ENCODE measurements around the gene SYT8.

SYT8 gene

DNA sequence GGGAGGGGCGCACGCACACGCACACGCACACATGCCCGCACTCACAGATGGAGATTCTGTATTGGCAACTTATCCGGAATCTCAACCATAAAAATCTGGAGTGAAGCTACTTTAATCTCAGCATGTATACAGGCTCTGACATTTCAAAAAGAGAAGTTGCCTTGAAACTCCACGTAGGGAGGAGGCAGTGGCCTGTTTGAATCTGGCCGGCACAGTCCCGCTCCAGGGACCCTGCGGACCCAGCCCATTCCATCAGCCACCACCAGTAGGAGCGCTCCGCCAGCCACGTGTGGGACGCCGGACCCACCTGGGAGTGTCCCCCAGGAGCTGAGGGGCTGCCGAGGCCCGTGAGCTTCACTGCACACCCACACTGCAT lies 1.9 kb upstream of the SYT8 start:
- no peak for DNase-seq

DNA sequence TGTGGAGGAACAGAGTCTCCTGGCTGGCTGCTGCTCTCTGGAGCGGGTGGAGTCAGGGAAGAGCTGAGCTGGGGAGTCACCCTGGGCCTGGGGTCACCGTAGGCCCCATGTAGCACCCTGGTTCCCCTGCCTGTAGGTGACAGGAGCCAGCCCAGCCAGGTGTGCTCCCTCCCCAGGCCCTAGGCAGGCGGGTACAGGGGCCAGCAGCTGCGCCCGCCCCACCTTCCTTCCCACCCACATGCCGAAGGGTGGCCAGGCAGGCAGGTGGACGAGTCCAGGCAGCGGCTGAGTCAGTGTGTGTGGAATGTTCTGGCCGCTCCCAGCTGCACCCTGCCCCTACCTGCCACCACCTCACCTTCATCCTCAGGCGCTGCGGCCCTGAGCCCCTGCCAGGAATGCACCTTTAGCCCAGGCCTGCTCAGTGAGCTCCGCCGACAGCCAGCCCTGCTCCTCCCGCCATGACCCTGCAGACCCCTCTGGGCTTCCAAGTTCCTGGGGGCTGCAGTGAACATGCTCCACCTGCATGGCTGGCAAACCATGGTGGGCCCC lies 654 bp upstream of the SYT8 start:
- DNase-seq = no peak

DNA sequence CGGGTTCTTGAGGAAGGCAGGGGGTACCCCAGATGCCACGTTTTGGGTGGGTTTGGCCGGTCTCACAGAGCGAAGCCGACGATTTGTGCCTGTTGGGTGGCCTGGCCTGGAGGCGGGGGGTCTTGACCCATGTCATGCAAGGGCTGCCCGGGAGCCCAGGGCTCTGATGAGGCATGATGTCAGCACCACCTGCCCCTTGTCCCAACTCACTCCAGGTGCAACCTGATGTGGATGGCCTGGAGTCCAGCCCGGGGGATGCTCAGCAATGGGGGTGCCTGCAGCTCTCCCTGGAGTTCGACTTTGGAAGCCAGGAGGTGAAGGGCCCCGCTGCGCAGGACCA lies 851 bp downstream of the SYT8 start:
- no peak for DNase-seq

DNA sequence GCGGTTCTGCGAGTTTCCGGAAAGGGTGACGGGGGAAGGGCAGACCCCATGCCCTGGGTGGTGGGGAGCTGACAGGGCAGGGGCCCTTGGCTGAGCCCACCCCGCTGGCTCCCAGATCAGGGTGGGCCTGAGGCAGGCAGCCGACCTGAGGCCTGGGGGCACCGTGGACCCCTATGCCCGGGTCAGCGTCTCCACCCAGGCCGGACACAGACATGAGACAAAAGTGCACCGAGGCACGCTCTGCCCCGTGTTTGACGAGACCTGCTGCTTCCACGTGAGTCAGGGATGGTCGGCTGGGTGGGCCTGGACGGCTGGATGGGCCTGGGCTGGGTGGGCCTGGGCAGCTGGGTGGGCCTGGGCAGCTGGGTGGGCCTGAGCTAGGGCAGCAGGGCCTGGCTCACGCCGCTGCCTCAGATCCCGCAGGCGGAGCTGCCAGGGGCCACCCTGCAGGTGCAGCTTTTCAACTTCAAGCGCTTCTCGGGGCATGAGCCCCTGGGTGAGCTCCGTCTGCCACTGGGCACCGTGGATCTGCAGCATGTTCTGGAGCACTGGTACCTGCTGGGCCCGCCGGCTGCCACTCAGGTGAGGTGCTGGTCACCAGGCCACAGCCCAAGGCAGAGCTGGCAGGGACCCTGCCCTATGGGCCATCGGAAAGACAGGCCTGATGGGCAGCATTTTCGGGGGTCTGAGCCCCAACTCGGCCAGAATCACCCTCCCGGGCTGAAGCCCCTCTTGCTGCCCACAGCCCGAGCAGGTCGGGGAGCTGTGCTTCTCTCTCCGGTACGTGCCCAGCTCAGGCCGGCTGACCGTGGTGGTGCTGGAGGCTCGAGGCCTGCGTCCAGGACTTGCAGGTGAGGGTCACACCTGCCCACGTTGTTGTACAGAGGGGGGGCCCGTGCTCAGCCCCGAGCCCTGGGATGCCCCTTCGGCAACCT lies 1.5 kb downstream of the SYT8 start:
- no peak for DNase-seq

GRCh38 chr11:1837171-1838076 lies 2.6 kb downstream of the SYT8 start:
- DNase-seq = no peak

- no peak for DNase-seq
These were observed 3.3 kb downstream of the SYT8 start for GRCh38 chr11:1838077-1838425.

DNA sequence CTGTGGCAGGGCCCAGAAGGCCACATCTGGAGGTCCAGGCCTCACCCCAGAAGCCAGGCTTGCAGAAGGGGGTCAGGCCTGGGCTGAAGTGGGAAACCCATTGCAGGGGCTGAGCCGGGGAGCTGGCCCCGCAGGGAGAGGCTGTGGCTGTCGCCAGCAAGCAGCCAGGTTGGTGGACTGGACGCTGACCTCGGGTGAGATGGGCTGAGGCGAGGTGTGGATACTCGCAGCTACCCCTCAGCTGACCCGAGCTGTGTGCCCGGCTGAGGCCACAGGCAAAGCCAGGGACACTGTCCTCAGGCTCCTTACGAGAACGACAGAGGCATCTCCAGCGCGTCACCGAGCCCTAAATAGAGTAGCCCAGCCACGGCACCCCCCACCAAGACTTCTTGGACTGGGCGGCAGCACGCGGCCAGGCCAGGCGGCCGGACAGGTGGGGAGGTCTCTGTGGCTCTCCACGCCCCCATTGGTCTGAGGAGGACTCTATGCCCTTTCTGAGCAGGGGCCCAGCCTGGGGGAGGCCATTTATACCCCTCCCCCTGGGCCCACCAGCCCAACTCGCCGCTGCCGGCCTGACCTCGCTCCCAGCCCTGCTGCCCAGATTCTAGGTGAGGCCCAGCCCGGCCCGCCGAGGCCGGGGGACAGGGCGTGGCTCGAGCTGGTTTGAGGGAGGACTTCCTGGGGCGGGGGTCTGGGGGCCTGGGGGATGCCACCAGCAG lies 3.8 kb downstream of the SYT8 start, which contains the start of gene TNNI2:
TSS of gene TNNI2 (plus strand) at position 556 of the 719 bp plus-strand sequence. CDS start 716 bp downstream, outside the sequence.
- DNase-seq = no peak

- DNase-seq = no peak
These were observed 4.6 kb downstream of the SYT8 start for GRCh38 chr11:1839204-1839923.

DNA sequence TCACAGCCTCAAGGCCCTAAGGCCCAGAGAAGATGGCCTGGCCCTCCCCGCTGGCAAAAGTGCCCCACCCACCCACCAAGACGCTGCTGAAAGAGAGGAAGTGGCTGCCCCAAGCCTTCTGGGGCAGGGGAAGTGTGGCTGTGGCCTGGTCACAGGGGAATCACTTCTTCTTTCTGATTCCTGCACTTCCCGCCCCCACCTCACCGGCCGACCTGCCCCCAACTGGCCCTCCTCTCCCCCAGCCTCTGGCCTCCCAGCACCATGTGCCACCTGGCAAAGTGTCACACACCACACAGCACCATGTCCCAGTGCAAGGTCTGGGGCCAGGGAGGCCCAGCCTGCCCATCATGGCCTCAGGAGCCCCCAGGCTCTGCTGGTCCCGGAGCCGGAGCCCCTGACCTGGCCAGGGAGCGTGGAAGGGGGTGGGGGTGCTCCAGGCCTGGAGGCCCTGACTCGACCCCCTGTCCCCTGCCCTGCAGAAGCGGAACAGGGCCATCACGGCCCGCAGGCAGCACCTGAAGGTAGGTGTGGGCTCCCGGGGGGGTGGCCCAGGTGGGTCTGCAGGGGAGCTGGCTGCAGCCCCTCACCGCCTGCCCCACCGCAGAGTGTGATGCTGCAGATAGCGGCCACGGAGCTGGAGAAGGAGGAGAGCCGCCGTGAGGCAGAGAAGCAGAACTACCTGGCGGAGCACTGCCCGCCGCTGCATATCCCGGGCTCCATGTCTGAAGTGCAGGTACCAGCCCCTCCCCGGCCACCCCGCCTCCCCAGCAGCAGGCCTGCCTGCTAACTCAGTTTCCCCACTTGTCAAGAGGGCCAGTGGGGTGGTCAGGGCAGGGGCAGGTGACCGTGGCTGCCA lies 5.4 kb downstream of the SYT8 start:
- DNase-seq = peak in 1 of 2 donors; percentile 23

GRCh38 chr11:1840780-1841480 lies 6.1 kb downstream of the SYT8 start:
- no peak for DNase-seq

DNA sequence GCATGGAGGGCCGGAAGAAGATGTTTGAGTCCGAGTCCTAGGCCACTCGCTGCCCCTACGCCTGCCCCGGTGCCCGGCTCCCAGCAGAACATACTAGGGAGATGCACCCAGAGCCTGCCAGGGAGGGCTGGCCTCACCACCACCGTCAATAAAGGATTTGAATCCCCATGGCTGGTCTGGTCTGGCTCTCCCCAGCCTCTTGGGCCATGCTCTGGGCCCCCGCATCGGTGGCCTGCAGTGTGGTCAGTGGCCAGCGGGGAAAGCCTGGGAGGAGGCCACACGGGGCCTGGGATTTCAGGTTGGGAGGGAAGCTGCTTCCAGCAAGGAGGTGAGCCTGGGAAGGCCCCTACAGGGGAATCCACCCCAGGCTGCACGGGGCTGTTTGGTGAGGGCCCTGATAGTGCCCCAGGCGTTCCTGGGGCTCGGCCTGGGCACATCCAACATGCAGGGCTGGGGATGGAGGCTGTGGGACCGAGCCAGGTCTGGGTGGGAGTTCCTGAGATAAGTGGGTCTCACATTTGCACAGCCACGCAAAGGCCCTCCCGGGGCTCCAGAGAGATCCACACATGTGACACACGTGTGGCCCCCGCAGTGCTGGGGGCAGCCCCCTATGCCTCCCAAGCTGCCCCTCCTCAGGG lies 6.8 kb downstream of the SYT8 start:
- no peak for DNase-seq

DNA sequence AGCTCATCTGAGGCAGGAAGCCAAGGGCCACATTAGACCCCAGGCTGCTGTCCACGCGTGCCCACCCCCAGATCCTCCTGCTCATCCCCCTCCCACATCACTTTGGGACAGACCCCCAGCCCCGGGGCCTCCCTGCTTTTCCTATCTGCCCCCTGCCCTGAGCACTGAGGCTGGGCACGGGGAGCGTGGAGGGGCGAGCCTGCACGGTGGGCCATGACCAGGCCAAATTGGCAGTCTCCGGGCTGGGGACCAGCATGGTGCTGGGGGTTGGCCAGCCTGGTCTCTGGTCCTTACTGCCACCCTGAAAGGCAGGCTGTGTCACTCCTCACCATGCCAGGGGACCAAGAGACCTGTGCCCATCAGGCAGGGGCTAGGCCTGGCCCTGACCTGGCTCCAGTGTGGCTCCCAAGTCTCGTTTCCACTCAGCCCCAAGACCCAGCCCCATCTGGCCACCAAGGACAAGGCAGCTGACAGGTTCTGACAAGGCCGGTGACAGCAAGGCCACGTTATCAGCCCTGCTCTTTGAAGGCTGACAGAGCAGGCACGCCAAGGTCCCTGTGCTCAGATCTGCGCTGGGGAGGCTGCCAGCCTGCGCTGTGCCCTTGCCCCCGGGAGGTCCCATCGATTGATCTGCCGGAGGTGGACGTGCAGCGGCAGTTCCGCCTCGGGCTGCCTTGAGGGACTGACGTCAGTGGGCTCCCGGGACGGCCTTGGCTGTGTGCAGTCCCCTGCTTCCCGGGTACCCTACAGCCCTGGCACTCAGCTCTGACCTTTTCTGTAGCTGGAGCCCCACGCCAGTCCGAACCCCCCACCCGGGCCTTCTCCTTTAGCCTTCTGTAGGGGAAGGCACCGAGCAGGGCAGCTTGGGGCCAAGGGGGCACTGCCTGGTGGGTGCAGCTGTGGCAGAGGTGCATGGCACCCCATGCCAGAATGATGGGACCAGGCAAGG lies 7.6 kb downstream of the SYT8 start:
- no peak for DNase-seq

GRCh38 chr11:1843098-1843473 lies 8.3 kb downstream of the SYT8 start:
- no peak for DNase-seq

- no peak for DNase-seq
These were observed 9.0 kb downstream of the SYT8 start for GRCh38 chr11:1843796-1844195.

- no peak for DNase-seq
These were observed 9.7 kb downstream of the SYT8 start for GRCh38 chr11:1844221-1845094.

- DNase-seq = no peak
These were observed 10.3 kb downstream of the SYT8 start for GRCh38 chr11:1845095-1845429.

DNA sequence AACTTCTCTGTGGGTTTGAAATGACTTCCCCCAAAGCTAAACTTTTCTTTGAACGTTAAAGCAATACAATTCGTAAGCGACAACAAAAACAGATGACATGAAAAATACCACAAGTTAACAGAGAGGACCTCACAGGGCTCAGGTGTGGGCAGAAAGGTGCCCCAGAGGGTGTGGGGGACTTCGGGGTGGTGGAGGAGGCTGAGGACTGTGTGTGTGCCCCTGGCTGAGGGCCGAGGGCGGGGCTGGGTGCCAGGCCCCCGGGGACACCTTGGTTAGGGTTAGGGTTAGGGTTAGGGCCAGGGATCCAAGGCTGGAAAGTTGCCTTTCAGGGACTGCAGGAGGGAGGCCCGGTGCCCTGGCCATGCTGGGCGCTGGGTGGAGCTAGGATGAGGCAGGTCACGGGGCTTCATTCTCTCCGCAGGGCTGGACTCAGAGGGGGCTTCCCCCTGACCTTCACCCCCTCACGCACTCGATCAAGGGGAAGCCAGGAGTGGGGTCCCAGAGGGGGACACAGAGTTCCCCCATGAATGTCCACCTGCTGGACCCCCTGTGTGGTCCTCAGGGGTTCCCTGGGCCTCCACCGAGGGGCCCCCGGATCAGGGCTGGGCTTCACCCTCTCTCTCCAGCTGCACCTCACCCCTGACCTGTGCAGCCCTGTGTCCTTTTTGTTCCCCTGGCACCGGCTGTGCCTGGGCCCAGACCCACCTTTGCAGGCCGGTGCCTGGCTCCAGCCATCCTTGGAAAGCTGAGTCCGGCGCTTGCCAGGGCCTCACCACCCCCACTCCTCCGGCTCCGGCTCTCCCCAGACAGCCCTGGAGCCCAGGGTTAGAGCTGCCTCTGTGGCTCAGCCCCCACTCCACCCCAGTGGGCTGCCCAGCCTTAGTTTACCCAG lies 11.0 kb downstream of the SYT8 start:
- no peak for DNase-seq
